ENCODE results near the gene FGF12.

Gene FGF12

DNA sequence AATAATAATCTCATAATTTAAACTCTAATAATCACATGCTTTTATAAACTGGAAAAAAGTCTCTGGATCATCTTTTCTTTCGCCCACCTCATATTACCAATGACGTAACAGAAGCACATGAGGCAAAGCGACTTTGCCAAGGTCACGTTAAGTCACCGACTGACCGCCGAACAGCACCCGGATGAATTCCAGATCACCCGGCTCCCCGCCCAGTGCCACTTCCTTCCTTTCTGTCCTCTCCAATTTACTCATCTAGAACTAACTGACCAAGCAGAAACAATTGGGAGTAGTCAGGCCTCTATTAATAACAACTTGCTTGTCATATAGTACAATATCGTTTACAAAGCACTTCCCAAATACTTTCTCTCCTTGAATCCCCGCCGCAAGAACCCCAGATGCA, 21.1 kb downstream of the FGF12 start:
- TF ChIP-seq, protein P1, sequence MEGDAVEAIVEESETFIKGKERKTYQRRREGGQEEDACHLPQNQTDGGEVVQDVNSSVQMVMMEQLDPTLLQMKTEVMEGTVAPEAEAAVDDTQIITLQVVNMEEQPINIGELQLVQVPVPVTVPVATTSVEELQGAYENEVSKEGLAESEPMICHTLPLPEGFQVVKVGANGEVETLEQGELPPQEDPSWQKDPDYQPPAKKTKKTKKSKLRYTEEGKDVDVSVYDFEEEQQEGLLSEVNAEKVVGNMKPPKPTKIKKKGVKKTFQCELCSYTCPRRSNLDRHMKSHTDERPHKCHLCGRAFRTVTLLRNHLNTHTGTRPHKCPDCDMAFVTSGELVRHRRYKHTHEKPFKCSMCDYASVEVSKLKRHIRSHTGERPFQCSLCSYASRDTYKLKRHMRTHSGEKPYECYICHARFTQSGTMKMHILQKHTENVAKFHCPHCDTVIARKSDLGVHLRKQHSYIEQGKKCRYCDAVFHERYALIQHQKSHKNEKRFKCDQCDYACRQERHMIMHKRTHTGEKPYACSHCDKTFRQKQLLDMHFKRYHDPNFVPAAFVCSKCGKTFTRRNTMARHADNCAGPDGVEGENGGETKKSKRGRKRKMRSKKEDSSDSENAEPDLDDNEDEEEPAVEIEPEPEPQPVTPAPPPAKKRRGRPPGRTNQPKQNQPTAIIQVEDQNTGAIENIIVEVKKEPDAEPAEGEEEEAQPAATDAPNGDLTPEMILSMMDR (IDR thresholded peaks at IDR 0.05): no peak

DNA sequence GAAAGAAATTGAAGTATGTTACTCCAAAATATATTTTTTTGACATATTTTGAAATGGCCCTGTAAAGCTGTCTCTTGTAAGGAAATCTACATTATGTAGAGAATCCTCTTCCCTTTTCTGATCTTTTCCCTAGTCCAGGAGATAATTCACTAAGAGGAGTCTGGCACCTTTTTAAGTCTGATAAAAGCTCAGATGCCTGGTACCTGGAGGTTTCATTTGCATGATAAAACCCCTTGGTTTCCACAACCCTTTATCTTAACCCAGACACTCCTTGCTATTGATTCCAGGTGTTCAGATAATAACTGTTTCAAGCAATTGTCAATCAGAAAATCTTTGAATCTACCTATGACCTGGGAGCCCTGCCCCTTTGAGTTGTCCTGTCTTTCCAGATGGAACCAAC, 26.5 kb downstream of the FGF12 start:
- TF ChIP-seq, protein P1 (IDR thresholded peaks at IDR 0.05): no peak

DNA sequence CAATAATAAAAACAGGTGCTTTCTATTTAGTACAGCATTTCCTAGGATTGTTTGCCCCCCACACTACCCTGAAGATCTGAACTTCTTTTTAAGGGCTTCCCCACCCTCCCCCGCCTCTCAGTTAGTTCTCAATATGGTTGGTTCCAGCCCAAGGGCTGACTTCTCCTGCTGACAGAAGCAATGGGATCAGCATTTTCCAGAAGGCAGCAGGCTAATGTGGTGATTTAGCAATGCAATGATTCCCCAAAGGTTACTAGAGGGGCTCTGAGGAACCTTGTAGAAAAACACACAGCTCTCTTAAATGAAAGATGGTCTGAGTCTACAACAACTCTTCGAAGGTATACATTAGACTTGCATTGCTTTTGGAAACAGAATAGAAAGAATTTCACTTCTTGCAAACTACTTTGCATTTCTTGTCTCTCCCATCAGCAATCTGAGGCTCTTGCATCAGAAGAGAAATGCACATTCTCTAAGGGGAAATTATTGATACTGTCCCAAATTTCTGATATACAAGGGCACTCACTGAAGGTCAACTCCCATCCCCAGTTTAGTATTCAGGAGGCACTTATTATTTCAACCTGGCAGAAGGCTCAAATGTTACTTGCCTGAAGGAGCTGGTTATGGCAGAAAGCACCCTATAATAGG, 30.3 kb downstream of the FGF12 start:
- TF ChIP-seq, protein P1 (IDR thresholded peaks at IDR 0.05): no peak

DNA sequence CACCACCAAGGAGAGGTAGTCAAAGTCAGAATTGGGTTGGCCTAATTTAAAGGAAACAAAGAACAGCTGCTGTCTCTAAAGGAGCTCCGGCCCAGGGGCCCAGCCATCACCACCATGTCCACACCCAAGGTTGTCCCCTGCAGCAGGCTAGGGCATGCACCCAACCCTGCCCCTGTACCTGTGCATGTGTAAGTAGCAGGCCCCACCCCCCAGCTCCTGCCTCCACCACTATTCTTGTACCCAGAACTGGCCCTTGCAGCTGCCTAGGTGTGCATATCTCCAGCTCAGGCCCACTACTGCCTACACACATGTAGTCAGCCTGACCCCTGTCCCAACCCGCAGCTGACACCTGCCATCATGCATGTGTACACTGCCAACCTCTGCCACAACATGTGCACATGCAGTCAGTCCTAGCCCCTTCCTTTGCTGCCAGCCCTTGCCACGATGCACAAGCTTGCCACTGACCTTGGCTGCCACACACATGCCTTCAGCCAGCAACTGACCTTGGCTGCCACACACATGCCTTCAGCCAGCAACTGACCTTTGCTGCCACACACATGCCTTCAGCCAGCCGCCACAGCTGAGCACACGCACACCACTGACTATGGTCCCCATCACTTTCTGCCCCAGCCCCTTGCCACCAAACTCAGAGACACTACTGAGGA, 39.7 kb downstream of the FGF12 start:
- TF ChIP-seq, protein P1 (IDR thresholded peaks at IDR 0.05): no peak

DNA sequence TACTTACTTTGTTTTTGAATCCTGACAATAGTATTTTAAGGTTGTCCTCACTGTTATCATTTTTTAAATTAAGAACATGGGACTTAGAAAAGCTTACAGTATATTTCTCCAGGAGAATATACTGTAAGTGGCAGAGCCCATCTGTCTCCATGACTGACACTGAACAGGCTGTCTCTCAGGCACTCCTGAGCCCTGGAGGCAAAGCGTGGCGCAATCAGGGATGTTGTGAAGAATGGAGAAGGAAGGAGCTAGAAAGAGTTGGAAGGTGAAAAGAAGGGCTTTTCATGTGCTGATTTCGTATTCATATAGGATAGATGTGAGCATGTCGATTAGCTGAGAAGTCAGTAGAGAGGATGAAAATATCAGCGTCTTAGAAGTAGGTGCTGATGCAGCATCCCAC, 41.5 kb downstream of the FGF12 start:
- TF ChIP-seq, protein P1 (IDR thresholded peaks at IDR 0.05): no peak

DNA sequence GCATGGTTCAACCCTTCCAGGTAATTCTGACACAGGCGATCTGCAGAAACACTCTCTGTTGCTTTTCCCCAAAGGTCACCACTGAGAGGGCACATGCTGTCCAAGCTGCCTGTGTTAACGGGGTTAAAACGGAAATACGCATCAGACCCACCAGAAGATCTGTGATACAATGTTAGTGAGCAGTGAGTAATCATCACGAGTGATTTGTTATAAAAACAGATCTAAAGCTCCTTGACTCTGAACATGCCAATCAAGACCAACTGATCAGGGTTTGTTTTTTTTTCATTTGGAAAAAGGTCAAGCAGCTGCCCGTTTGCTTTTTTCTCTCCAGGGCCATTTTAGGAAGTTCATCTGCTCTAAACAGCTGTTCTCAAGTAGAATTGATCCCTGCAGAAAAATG, 43.2 kb downstream of the FGF12 start:
- TF ChIP-seq, protein P1 (IDR thresholded peaks at IDR 0.05): no peak

DNA sequence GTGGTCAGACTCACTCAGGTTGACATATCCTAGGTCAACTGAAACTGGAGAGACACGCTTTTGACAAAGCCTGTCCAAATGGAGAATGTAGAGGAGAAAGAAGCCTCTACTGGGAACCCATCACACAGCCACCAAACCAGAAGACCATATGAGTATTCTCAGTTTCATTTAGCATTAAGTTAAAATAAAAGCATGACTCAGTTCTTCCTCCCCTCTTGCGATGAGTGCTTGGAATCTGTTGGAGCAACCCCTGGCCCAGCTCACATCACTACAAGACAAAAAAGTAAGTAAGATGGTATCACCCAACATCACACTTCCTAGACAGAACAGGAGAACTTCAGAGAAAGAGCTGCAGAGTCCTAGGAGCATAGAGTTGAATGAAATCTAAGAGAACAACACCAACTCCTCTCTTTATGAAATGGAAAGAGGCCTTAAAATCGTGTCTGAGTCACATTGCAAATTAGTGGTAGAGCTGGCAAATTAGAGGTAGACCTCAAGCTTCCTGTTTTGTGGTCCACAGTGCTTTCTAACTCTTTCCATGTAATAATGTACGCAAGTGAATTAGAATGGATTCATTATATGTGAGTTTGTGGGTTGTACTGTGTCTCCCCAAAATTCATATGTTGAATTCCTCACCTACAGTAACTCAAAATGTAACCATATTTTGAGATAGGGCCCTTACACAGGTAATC, 51.2 kb downstream of the FGF12 start:
- TF ChIP-seq, protein P1 (IDR thresholded peaks at IDR 0.05): no peak
